Inferior parietal cortex (tissue), 1 donor: ENCODE data around the gene ANKRD11.
A peak's percentile ranks its signal among the peaks of the same experiment; 100 is the strongest.
"Not testable (repeated sequence)": the region's sequence is repeated elsewhere in the genome, so short reads cannot be mapped to it uniquely, and the experiment has no call there.

ENCODE experiments used
- DNase-seq: peaks from one replicate; pipeline ENCODE4 v3.0.0-alpha.2; 2016; ENCODE audit errors: extremely low spot score

The ANKRD11 gene

GRCh38 chr16:89316701-89317100 lies 173.7 kb downstream of the ANKRD11 start:
- no peak for DNase-seq

GRCh38 chr16:89315791-89316581 lies 174.4 kb downstream of the ANKRD11 start:
- DNase-seq: no peak

DNA sequence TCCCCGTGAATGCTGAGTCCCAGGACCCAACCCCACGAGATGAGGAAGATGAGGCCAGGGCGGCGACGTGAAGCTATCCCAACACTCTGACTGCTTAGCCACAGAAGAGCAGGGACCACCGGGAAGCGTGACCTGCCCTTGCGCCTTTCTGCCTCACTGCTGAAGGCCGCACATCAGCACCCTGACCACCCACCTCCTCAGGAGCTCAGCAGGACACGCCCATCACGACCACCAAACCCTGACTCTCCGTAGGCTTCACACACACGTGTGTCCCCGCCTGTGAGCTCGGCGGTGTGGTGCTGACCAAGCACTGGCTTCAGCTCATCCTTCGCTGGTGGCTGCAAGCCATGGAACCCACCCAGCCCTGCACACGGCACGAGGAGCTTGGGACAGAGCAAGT lies 175.1 kb downstream of the ANKRD11 start:
- DNase-seq: no peak

DNA sequence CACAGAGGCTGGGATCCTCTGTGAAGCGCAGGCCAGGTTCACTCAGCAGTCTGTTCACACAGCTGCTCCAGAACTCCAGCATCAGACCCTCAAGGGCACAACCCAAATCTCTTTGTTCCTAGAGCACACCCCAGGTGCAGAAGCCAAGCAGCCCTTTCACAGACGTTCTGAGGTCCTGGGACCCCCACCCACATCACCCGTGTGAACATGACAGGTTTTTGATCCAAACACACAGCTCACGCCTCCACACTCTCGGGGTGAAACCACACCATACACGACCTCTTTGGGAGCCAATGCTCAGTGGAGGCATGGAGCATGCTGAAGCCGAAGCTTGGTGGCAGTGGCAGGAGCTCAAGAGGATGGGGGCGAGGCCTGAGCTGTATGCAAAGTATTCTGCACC lies 175.5 kb downstream of the ANKRD11 start:
- no peak for DNase-seq

DNA sequence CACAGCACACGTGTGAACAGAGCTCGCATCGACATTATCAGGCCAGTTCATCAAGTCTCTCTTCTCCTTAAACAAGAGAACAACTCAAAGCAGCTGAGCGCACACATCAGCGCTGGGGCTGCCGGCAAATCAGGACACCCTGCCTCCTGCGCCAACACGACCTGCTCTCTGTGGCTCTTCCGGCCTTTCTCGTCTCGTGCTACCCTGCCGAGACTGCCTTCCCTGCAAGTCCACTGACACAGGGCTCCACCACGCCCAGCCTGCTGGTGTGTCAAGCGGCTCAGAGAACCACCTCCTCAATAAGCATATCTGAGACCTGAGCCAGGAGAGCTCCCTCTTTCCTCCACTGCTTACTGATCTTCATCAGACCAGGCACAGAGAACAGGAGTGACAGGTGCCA lies 176.0 kb downstream of the ANKRD11 start:
- no peak for DNase-seq

GRCh38 chr16:89313583-89313982 lies 176.8 kb downstream of the ANKRD11 start:
- peak; percentile 22 for DNase-seq

- no peak for DNase-seq
Measured at GRCh38 chr16:89312598-89313299, 177.6 kb downstream of the ANKRD11 start.

GRCh38 chr16:89312194-89312593 lies 178.2 kb downstream of the ANKRD11 start:
- no peak for DNase-seq

- no peak for DNase-seq
Measured at GRCh38 chr16:89311636-89312035, 178.7 kb downstream of the ANKRD11 start.

- DNase-seq: no peak
Measured at GRCh38 chr16:89309438-89310122, 180.8 kb downstream of the ANKRD11 start.

GRCh38 chr16:89308391-89309333 lies 181.7 kb downstream of the ANKRD11 start:
- DNase-seq: no peak

GRCh38 chr16:89307421-89307805 lies 182.9 kb downstream of the ANKRD11 start:
- no peak for DNase-seq

GRCh38 chr16:89306457-89307420 lies 183.6 kb downstream of the ANKRD11 start:
- DNase-seq: not testable (repeated sequence)

GRCh38 chr16:89304941-89305705 lies 185.2 kb downstream of the ANKRD11 start:
- DNase-seq: no peak

DNA sequence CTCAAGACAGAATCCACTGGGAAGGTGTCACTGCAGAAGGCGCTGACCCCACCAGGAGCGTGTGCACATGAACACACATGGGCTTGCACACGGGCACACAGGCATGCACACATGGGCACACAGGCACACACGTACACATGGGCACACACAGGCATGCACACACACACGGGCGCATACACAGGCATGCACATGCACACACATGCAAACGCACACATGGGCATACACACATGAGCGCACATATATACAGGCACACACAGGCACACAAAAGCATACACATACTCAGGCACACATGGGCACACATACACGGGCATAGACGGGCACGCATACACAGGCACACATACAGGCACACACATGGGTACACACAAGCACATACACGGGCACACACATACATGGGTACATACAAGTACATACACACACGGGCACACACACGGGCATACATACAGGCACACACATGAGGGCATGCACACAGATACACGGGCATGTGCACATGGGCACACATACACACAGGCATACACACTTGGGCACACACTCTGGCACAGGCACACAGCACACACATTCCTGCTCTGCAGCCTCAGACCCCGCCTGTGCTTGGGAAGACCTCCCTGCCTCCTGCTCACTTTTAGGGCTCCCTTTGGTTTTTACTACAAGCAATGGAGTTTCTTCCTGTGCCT lies 186.0 kb downstream of the ANKRD11 start:
- DNase-seq: no peak

- no peak for DNase-seq
Measured at GRCh38 chr16:89303617-89304016, 186.7 kb downstream of the ANKRD11 start.

DNA sequence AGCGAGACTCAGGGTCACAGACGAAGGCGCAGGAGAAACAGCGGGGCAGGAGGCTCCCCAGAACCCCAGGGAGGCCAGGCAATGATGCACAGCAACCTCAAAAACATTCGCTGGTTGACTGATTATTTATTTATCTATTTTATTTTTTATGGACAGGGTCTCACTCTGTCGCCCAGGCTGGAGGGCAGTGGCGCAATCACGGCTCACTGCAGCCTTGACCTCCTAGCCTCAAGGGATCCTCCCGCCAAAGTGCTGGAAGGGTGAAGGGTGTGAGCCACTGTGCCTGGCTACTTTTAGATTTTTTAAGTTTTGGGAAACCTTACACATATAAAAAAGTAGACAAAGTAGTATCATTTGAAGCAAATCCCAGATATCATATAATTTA lies 189.4 kb downstream of the ANKRD11 start:
- no peak for DNase-seq

DNA sequence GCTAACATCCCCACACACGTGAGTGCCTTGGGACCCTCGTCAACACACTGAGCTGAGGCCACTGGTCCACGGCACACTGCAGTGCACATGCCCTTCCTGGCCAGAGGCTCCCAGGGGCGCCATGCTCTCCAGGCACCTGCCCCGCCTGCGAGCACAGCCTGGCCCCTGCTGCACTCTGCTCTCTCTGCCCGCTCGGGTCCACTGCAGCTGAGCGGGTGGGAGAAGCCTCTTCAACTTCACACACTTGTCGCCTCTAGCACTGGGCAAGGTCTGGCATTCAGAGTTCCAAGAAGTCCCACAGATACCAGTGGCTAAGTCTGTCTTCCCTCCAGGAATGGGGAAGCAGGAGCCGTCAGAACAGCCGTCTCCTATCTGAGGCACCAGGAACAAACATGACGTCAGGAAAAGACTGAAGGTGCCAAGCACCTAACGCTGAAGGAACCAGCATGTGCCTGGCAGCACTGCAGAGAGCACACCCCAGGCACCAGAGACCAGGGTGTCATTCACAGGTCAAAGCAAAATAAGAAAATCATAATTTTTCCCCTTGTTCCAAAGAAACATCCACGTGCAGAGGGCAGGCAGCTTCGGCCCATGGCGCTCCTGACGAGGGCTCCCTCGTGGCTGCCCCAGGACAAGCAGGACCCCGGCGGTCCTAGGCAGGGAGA lies 189.9 kb downstream of the ANKRD11 start:
- no peak for DNase-seq
